T-helper 1 cell (primary cell): ENCODE data around the gene HTT.

ENCODE experiments used
- DNase-seq, 5 donors: peaks; one replicate each; pipeline ENCODE4 v3.0.0-alpha.2; 2012 to 2020

Gene HTT

DNA sequence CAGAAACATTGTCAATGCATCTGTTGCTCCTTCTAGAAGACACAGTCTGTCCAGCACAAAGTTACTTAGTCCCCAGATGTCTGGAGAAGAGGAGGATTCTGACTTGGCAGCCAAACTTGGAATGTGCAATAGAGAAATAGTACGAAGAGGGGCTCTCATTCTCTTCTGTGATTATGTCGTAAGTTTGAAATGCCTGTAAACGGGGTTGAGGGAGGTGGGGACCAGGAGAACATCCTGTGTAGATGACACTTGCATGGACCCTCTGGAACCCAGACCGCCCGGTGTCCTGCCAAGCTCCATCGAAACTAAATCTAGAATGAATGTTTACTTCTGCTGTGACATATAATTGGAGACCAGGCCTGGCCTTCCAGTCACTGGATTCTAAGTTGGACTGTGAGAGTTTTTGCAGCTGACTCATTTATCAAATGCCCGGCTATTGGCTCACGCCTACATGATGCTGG, 129.5 kb downstream of the HTT start:
- no peak for DNase-seq

DNA sequence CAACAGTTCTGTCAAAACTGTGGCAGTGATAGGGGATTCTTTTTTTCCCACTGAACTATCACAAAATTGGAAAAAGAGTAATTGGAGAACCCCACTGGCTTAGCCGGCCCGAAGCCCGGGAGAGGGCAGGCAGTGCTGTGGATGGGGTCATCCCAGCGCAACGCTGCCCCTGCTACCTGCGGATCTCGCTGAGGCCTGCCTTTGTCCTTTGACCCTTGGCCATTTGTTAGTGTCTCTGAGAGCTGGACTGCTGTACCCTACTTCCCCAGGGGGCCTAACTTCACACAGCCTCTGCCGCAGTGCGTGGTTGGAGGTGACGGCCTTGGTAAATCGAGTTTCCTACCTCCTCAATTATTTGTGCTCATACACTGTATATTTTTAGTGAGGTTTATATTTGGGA, 131.5 kb downstream of the HTT start:
- no peak for DNase-seq

DNA sequence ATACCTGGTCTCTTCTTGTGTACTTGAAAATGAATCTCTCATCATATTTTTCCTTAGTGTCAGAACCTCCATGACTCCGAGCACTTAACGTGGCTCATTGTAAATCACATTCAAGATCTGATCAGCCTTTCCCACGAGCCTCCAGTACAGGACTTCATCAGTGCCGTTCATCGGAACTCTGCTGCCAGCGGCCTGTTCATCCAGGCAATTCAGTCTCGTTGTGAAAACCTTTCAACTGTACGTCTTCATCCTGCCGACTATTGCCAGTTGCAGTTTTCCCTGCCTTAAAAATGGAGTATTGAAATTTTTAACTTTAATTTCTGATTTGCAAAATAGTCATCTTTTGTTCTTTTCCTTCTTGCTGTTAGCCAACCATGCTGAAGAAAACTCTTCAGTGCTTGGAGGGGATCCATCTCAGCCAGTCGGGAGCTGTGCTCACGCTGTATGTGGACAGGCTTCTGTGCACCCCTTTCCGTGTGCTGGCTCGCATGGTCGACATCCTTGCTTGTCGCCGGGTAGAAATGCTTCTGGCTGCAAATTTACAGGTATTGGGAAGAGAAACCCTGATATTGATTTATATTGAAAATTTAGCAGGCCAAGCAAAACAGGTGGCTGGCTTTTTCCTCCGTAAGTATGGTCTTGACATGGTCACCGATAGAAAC, 132.1 kb downstream of the HTT start:
- no peak for DNase-seq

DNA sequence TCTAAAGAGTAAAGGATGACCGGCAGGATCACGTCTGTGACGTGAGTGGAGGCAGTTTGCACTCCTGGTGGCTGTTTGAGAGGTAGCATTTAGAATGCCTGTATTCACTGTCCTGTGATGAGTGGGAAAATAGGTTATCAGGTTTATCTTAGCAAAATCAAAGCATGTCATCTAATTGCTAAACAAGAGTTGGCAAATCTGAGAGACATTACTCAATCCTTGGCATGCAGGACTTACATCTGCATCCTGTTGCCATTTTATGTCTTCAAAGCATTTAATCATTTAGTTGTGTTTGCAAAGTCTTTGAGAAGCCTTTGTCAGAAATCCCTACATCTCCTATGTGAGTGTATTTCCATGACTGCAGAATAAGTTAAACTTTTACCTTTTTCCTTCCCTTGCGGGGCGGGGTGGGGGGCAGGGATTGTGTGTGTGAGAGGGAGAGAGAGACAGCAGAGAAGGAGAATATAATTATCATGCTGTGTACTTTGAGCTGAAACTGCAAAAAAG, 133.1 kb downstream of the HTT start:
- DNase-seq, result no peak

DNA sequence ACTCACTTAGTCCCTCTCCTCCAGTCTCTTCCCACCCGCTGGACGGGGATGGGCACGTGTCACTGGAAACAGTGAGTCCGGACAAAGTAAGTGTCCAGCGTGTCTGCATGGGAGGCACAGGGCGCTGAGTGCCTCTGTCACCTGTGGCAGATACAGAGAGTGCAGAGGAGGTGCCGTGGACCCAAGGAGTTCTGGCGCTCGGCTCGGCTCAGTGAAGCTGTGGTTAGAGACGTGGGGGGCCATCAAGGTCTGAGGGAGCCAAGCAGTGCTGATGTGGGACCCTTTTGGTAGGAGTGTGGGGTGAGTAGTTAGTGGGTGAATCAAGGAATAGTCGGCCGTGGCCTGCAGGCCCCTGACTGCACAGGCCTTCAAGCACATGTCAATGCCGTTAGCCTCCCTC, 134.3 kb downstream of the HTT start:
- DNase-seq, result no peak

DNA sequence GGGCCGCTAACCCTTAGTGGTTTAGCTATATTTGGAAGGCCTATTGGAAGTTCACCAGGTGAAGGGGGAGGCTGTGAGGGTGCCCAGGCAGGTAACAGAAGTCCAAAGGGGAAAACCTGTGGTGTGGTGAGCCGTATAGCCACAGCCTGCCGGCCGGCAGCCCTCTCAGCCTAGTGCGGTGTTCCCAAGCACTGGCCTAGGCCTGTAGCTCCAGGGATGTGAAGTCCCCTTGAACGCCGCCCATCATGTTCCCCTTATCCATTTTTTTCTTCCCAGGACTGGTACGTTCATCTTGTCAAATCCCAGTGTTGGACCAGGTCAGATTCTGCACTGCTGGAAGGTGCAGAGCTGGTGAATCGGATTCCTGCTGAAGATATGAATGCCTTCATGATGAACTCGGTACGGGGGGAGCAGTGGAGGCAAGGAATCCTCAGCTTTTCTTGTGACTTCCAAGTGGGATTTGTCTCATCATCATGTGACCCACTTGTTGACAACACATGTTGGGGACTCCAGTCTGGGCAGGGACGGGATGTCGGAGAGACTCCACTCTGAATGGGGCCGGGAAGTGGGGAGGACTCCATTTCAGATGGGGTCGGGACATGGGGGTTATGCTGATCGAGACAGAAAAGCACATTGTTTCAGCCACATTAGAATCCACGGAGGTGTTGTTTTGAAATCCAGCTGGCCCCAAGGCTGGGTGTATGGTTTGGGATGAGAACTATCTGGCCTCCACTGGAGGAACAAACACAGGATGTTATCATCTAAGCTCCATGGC, 135.3 kb downstream of the HTT start:
- no peak for DNase-seq

DNA sequence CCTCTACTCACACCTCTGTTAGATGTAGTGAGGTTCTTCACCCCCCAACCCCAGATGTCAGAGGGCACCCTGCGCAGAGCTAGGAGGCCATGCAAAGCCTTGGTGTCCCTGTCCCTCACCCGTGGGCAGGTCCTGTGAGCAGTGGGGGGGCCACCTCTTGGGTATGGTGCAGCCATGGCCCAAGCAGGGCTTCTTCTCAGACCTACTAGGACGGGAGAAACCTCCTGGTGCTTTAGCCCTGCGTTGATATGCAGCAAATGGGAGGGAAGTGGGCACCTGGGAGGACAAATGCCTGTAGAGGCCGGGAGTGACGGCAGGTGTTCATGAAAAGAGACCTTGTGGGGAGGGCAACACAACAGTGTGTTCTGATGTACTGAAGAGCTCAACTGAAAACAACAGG, 136.0 kb downstream of the HTT start:
- DNase-seq, result no peak

DNA sequence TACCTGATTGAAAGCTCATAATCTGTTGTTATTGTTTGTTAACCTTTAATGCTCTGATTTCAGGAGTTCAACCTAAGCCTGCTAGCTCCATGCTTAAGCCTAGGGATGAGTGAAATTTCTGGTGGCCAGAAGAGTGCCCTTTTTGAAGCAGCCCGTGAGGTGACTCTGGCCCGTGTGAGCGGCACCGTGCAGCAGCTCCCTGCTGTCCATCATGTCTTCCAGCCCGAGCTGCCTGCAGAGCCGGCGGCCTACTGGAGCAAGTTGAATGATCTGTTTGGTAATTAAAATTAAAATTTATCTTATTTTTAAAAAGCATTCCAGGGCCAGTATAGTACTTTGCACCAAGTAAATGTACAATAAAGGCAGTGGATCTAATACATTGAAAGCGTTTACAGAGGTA, 137.4 kb downstream of the HTT start:
- no peak for DNase-seq

DNA sequence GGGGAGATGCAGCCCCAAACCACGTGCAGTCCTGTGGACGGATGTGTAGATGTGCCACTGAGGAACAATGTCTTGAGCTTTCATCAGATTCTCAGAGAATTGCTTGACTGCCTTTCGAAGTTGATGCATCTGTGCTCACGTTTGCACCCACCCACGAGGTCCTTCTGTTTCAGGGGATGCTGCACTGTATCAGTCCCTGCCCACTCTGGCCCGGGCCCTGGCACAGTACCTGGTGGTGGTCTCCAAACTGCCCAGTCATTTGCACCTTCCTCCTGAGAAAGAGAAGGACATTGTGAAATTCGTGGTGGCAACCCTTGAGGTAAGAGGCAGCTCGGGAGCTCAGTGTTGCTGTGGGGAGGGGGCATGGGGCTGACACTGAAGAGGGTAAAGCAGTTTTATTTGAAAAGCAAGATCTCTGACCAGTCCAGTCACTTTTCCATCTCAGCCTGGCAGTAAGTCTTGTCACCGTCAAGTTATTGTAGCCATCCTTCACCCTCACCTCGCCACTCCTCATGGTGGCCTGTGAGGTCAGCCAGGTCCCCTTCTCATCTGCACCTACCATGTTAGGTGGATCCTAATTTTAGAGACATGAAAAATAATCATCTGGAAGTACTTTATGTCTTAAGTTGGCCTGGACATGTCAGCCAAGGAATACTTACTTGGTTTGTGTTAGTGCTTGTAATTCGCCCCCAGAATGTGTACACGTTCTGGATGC, 138.1 kb downstream of the HTT start:
- no peak for DNase-seq

DNA sequence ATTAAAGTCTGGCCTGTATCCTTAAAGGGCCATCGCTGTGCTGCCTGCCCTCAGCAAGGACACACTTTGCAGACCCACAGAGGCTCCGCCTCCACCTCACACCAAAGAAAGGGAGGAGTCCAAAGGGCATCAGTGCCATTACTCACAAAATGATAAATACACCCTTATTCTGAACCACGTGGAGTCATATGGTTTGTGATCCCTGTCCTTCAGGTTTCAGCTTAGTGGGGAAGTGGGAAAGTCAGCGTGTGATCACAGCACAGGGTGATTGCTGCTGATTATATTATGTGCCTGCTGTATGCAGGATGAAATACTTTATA, 138.6 kb downstream of the HTT start:
- DNase-seq, result no peak

DNA sequence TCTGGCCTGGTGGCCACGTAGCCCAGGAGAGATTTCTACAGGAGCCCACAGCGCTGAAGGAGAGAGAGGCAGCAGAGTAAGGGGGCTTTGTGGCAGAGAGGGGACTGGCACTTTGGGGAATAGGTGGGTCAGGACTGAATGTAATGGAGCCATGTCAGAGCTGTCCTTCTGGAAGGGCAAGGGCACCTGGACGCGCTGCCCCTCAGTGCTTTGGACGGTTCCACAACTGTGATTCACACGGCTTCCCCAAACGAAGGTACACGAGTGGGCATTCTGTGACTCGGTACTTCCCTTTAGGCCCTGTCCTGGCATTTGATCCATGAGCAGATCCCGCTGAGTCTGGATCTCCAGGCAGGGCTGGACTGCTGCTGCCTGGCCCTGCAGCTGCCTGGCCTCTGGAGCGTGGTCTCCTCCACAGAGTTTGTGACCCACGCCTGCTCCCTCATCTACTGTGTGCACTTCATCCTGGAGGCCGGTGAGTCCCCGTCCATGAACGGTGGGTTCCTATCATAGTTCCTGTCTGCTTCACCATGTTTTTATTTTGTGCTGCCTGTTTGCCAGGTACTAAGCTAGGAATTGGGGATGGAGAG, 139.3 kb downstream of the HTT start:
- no peak for DNase-seq

DNA sequence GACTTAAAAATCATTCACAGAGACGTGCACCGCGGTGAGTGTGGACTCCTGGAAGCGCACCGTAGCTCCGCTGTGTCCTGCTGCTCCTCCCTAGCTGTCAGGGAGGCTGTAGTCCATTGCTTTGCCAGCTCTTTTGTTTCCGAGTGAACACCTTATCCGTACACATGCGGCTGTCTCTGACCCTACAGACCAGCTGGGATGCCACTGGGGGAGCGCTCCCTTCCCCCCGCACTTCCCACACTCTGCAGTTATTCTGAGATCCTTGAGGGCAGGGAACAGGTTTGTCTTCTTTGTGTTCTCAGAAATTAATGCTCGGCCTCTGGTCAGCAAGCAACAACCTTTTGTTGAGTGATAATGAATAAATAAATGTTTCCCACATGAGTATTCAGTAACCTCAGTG, 140.8 kb downstream of the HTT start:
- DNase-seq, result no peak

DNA sequence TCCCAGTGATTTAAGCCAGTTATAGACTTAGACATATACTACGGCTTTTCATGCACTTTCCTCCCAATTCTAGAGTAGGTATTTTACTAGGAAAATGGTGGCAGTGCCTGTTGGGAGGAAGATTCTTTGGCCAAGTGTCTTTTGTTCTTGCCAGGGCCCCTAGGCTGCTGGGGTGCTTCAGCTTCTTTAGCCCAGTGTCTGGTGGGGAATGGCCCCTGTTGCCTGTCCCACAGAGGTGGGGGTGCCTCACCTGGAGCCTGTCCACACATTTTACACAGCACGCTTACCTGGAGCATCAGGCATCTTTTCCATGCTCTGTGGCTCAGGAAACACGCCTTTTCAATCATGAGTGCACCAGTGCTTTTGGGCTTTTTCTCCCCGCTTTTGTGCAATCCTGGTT, 141.3 kb downstream of the HTT start:
- no peak for DNase-seq

DNA sequence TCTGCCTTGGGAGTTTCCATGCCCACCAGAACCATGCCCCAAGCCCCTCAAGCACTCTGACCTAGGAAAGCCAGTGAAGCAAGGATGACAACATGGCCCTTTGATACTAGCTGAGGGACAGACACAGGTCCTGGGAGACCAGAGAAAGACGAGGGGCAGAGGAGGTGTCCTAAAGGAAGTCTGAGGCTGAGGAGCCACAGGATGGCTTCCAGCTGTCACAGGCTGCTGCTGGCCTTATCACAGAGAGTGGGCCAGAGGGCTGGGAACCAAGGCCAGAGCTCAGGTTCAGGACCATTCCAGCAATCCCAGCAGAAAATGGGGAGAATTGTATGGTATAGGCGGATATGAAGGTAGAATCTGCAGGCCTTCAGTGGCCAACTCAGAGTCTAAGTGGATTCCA, 142.8 kb downstream of the HTT start:
- DNase-seq, result no peak

DNA sequence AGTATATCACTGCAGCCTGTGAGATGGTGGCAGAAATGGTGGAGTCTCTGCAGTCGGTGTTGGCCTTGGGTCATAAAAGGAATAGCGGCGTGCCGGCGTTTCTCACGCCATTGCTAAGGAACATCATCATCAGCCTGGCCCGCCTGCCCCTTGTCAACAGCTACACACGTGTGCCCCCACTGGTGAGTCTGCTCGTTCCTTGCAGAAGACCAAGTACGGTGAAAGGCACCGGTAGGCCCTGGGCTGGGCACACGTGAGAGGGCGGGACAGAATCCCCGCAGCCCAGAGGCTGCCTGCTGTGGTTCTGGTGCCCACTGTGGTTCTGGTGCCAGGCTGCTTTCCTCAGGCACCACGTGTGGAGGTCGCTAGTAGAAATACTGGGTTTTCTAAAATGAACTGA, 143.3 kb downstream of the HTT start:
- no peak for DNase-seq

DNA sequence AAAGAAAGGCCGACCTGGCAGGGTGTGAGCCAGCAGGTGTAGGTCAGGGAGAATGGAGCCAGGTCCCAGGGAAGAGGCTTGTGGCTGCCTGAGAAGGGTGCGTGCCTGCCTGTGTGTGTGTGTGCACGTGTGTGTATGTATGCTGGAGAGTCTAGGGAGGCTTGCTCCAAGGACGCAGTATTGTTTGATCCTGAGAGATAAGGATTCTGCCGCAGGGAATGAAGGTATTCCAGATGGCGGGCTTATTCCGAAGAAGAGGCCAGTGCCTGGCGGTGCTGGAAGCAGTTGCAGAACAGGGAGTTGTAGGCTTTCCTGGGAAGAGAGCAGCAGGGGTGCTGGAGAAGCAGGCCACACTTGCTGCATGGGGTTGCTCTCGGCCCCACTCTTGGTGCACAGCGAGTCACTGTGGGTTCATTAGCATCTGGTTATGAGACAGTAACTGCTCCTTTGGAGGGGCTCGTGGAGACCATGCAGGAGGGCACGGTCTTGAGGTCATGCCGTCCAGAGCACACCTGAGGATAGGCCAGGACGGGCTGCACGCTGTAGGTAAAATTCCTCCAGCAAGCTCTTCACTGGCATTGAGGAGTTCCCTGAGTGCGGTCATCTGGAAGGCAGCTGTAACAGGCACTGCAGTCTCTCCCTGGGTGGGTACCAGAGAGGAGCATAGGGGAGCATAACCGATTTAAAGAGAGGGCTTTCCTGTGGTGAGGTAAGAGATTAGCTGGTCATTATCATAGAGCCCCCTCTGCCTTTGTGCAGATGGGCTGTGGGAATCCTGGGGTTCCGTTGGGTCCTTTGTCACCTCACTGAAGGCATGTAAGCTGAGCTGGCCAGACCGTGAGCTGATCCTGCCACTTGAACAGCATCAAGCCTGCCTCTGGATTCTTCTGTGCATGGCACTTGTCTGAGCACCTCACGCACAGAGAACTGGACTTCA, 144.6 kb downstream of the HTT start:
- DNase-seq, result no peak

DNA sequence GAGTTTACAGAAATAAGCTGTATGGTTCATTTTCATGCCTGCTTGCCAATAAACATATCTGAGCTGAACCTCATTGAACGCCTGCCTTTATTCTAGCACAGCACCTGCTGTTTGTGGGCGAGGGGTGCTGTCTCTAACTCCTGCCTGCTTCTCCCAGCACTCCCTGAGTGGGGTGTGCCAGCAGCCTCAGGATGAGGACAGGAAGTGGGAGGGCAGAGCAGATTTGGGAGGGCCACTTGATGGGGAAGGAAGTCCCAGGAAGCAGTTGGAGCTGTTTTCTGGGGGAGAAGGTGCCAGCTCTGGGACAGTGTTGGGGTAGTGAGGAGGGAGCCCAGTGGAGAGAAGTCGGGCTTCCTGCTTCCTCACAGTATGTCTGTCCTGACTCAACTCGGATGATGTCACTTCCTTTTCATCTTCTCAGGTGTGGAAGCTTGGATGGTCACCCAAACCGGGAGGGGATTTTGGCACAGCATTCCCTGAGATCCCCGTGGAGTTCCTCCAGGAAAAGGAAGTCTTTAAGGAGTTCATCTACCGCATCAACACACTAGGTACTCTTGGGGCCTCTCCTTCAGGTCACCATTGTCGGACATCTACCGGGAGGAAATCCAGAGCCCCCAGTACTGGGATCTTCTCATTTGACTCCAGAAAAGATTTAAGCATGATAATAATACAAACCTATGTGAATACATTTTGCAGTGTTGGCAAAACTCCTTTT, 145.4 kb downstream of the HTT start:
- DNase-seq, result no peak

DNA sequence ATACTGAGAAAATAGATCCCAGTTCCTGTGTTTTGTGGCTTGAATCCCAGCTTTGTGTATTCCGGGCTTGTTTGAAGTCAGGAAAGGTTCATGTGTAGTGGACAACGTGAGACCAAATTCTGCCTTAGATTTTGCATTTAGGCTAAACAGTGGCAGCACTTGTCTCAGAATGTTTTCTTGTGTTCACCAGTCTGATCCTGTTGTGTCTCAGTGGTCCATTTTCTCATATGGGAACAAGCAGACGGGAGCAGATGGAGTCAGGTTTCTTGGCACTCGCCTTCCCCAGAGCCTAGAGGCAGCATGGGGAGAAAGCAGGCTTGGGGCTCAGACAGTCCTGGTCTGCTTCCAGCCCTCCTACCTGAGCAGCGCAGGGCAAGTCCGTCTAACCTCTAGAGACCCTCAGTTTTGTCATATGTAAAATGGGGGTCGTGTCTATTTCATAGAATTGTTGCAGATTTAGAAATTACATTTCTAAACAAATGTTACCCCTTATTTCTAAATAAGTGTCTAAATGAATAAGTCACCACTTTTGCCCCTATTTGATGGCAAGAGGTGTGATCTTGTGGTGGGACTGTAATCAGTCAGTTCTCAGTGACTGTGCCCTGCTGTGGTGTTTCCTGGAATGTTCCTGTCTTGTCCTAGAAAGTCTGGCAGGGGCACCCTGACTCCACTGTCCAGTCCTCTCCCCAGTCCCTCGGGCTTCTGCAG, 146.1 kb downstream of the HTT start:
- DNase-seq, result no peak

DNA sequence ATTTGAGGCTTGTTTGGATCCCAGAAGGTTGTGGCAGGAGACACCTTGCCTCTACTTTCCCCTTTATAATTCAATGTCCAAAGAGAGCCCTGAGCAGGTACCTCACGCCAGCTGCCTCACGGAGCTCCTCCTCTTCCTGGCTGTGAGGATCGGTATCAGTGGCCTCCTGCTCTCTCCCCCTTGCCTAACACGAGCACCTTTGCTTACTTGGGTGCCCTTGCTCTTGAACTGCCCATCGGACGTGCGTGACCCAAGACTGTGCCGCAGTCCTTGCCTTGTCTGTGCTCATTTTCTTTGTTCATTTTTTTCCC, 146.7 kb downstream of the HTT start:
- no peak for DNase-seq

DNA sequence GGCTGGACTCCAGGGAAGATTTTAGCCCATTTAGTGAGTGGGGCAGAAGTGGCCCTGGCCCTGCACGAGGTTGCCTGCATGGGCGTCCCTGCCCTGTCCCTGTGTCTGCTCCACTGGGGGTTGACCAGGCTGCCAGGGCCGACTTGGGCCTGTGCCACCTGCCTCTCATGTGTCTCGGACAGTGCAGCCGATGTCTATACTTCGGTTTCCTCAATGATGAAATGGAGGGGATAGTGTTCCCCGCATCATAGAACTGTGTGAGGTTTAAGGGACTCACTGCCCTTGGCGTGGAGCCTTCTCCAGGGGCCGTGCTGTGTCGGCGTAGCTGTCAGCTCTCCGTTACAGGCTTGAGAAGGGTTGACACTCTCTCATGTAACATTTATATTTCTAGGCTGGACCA, 147.5 kb downstream of the HTT start:
- DNase-seq, result no peak

DNA sequence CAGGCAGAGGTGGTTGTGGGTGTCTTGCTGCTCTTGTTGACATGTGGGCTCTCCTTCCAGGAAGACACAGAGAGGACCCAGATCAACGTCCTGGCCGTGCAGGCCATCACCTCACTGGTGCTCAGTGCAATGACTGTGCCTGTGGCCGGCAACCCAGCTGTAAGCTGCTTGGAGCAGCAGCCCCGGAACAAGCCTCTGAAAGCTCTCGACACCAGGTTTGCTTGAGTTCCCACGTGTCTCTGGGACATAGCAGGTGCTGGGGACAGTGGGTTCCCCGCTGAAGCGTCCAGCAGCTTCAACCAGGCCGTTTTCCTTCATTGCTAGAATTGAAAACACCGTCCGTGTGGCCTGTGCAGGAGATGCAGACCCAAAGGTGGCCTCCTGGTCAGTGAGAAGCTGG, 148.9 kb downstream of the HTT start:
- DNase-seq, result no peak
